Measurements from ENCODE around the gene DLX1. TPM values are rescaled to one million over a fixed set of nuclear protein-coding genes. Genes with fewer than 3 reads are reported as not detected.

Gene DLX1
- total RNA-seq, 1 donor from 2014 or later = 0.61 TPM

- Mint-ChIP-seq H3K36me3 (ENCODE audit: unreplicated experiment) (no peaks in the 10 kb centered on the region), H3K4me1 (ENCODE audit: low read depth, unreplicated experiment) (no peaks in the 10 kb centered on the region), H3K9me3 (ENCODE audit: unreplicated experiment) (peaks cover 2% of the 10 kb centered on the region), H3K27me3 (ENCODE audit: unreplicated experiment) (no peaks in the 10 kb centered on the region), H3K4me3 (ENCODE audit: unreplicated experiment) (no peak overlapping the region), H3K27ac (ENCODE audit: unreplicated experiment) (no peak overlapping the region)
- TF ChIP-seq, protein P1, sequence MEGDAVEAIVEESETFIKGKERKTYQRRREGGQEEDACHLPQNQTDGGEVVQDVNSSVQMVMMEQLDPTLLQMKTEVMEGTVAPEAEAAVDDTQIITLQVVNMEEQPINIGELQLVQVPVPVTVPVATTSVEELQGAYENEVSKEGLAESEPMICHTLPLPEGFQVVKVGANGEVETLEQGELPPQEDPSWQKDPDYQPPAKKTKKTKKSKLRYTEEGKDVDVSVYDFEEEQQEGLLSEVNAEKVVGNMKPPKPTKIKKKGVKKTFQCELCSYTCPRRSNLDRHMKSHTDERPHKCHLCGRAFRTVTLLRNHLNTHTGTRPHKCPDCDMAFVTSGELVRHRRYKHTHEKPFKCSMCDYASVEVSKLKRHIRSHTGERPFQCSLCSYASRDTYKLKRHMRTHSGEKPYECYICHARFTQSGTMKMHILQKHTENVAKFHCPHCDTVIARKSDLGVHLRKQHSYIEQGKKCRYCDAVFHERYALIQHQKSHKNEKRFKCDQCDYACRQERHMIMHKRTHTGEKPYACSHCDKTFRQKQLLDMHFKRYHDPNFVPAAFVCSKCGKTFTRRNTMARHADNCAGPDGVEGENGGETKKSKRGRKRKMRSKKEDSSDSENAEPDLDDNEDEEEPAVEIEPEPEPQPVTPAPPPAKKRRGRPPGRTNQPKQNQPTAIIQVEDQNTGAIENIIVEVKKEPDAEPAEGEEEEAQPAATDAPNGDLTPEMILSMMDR (IDR thresholded peaks at IDR 0.05; ENCODE audit: partially characterized antibody, unreplicated experiment) = no peak
- no peak for DNase-seq
Measured at GRCh38 chr2:172072706-172073105, 12.6 kb upstream of the DLX1 start.

GRCh38 chr2:172073518-172073917 lies 11.8 kb upstream of the DLX1 start:
- TF ChIP-seq, protein P1 (IDR thresholded peaks at IDR 0.05; ENCODE audit: partially characterized antibody, unreplicated experiment) = no peak
- H3K27me3 Mint-ChIP-seq (ENCODE audit: unreplicated experiment) = no peaks in the 10 kb centered on the region
- no peaks in the 10 kb centered on the region for H3K4me1 Mint-ChIP-seq (ENCODE audit: low read depth, unreplicated experiment)
- no peak for DNase-seq
- no peaks in the 10 kb centered on the region for H3K36me3 Mint-ChIP-seq (ENCODE audit: unreplicated experiment)
- H3K4me3 Mint-ChIP-seq (ENCODE audit: unreplicated experiment) = no peak overlapping the region
- H3K27ac Mint-ChIP-seq (ENCODE audit: unreplicated experiment) = no peak overlapping the region
- peaks cover 2% of the 10 kb centered on the region for H3K9me3 Mint-ChIP-seq (ENCODE audit: unreplicated experiment)

GRCh38 chr2:172074254-172074653 lies 11.1 kb upstream of the DLX1 start:
- no peak overlapping the region for H3K27ac Mint-ChIP-seq (ENCODE audit: unreplicated experiment)
- no peaks in the 10 kb centered on the region for H3K36me3 Mint-ChIP-seq (ENCODE audit: unreplicated experiment)
- no peaks in the 10 kb centered on the region for H3K4me1 Mint-ChIP-seq (ENCODE audit: low read depth, unreplicated experiment)
- H3K9me3 Mint-ChIP-seq (ENCODE audit: unreplicated experiment) = no peaks in the 10 kb centered on the region
- H3K4me3 Mint-ChIP-seq (ENCODE audit: unreplicated experiment) = no peak overlapping the region
- H3K27me3 Mint-ChIP-seq (ENCODE audit: unreplicated experiment) = peaks cover 3% of the 10 kb centered on the region
- DNase-seq = no peak
- TF ChIP-seq, protein P1 (IDR thresholded peaks at IDR 0.05; ENCODE audit: partially characterized antibody, unreplicated experiment) = no peak

GRCh38 chr2:172079416-172079815 lies 5.9 kb upstream of the DLX1 start:
- Mint-ChIP-seq H3K4me1 (ENCODE audit: low read depth, unreplicated experiment) (peaks cover 10% of the 10 kb centered on the region), H3K27me3 (ENCODE audit: unreplicated experiment) (peaks cover 29% of the 10 kb centered on the region), H3K36me3 (ENCODE audit: unreplicated experiment) (no peaks in the 10 kb centered on the region), H3K9me3 (ENCODE audit: unreplicated experiment) (peaks cover 7% of the 10 kb centered on the region), H3K27ac (ENCODE audit: unreplicated experiment) (no peak overlapping the region), H3K4me3 (ENCODE audit: unreplicated experiment) (no peak overlapping the region)
- TF ChIP-seq, protein P1 (IDR thresholded peaks at IDR 0.05; ENCODE audit: partially characterized antibody, unreplicated experiment) = no peak
- DNase-seq = no peak

GRCh38 chr2:172079838-172080640 lies 5.3 kb upstream of the DLX1 start:
- TF ChIP-seq, protein P1 (IDR thresholded peaks at IDR 0.05; ENCODE audit: partially characterized antibody, unreplicated experiment) = no peak
- Mint-ChIP-seq H3K27me3 (ENCODE audit: unreplicated experiment) (peaks cover 29% of the 10 kb centered on the region), H3K4me3 (ENCODE audit: unreplicated experiment) (peak overlapping the region; percentile 36), H3K27ac (ENCODE audit: unreplicated experiment) (peak overlapping the region; percentile 43), H3K4me1 (ENCODE audit: low read depth, unreplicated experiment) (peaks cover 10% of the 10 kb centered on the region), H3K36me3 (ENCODE audit: unreplicated experiment) (no peaks in the 10 kb centered on the region), H3K9me3 (ENCODE audit: unreplicated experiment) (peaks cover 7% of the 10 kb centered on the region)
- no peak for DNase-seq

Data from glutamatergic neuron (in vitro differentiated cells).